GM20431 (cell line): ENCODE measurements around the gene TUBB2B.
"Not testable (repeated sequence)": the region's sequence is repeated elsewhere in the genome, so short reads cannot be mapped to it uniquely, and the experiment has no call there.

Source experiments
- in situ Hi-C: fragments of 300-500 bp; cut with MseI, MboI; formaldehyde crosslinking; loops from one replicate; pipeline ENCODE4 v1.15.0; 2020; ENCODE audit warnings: low sequenced_read_pairs; ENCODE audit not compliant: unreplicated experiment

Gene TUBB2B

GRCh38 chr6:3194535-3195419, 32.7 kb downstream of the TUBB2B start:
- in situ Hi-C loops, result no loop called here

- in situ Hi-C loops, result no loop called here
Observed at GRCh38 chr6:3193102-3193849, 34.2 kb downstream of the TUBB2B start.

- in situ Hi-C loops, result no loop called here
Observed at GRCh38 chr6:3190779-3191178, 36.7 kb downstream of the TUBB2B start.

GRCh38 chr6:3190056-3190455, 37.4 kb downstream of the TUBB2B start:
- in situ Hi-C loops, result no loop called here

- in situ Hi-C loops, result not testable (repeated sequence)
Observed at GRCh38 chr6:3189192-3189591, 38.3 kb downstream of the TUBB2B start.

- in situ Hi-C loops, result no loop called here
Observed at GRCh38 chr6:3188262-3188661, 39.2 kb downstream of the TUBB2B start.

GRCh38 chr6:3186974-3187382, 40.5 kb downstream of the TUBB2B start:
- in situ Hi-C loops, result no loop called here

GRCh38 chr6:3183066-3183465, 44.4 kb downstream of the TUBB2B start:
- in situ Hi-C loops, result no loop called here

- in situ Hi-C loops, result no loop called here
Observed at GRCh38 chr6:3181105-3181504, 46.3 kb downstream of the TUBB2B start.

GRCh38 chr6:3179945-3180344, 47.5 kb downstream of the TUBB2B start:
- in situ Hi-C loops, result not testable (repeated sequence)

- in situ Hi-C loops, result not testable (repeated sequence)
Observed at GRCh38 chr6:3178666-3179065, 48.8 kb downstream of the TUBB2B start.

GRCh38 chr6:3176562-3177355, 50.7 kb downstream of the TUBB2B start:
- in situ Hi-C loops, result no loop called here

GRCh38 chr6:3175715-3176402, 51.6 kb downstream of the TUBB2B start:
- in situ Hi-C loops, result no loop called here
